Measurements from ENCODE around the gene E2F8. TPM values are rescaled to one million over a fixed set of nuclear protein-coding genes. Genes with fewer than 3 reads are reported as not detected.

The E2F8 gene, protein sequence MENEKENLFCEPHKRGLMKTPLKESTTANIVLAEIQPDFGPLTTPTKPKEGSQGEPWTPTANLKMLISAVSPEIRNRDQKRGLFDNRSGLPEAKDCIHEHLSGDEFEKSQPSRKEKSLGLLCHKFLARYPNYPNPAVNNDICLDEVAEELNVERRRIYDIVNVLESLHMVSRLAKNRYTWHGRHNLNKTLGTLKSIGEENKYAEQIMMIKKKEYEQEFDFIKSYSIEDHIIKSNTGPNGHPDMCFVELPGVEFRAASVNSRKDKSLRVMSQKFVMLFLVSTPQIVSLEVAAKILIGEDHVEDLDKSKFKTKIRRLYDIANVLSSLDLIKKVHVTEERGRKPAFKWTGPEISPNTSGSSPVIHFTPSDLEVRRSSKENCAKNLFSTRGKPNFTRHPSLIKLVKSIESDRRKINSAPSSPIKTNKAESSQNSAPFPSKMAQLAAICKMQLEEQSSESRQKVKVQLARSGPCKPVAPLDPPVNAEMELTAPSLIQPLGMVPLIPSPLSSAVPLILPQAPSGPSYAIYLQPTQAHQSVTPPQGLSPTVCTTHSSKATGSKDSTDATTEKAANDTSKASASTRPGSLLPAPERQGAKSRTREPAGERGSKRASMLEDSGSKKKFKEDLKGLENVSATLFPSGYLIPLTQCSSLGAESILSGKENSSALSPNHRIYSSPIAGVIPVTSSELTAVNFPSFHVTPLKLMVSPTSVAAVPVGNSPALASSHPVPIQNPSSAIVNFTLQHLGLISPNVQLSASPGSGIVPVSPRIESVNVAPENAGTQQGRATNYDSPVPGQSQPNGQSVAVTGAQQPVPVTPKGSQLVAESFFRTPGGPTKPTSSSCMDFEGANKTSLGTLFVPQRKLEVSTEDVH
- polyA plus RNA-seq (2012; ENCODE audit: low read depth, missing spikeins): 4.0 TPM

DNA sequence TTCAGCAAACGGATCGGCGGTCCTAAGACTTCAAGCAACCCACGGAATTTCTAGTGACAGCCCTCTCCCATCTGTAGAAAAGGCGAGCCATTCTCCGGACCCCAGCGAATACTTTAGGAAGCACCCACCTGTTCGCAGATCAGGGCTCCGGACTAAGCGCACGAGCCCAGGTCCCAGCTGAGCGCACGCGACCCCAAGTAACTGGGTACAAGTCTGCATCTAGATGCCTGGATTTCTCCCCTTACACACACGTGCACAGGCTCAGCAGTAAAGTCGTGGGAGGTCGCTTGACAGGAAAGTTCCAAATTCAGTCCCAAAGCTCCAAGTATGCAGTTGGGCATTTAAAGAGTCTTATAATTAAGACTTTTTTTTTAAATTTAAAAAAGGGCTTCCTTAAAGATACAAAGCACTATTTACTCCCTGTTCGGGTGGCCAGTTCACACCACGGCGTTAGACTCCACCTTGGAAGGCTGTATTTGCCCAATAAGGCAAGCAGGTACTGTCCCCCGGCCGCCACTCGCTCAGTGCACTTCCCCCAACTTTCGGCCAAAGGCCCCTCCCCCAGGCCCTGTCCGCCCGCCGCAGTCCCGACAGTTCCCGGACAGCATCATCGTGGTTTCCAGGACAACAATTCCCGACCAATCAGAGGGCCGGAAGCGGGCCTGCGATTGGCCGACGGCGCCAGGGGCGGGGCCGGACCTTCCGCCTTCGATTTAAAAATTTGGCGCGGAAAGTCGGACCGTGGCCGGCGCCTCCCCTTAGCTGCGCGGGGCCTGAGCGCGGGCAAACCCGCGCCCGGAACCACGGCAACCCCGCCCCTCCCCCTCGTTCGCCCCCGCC lies at the start of gene E2F8:
E2F8 (minus strand) TSS at position 526 of the 840 bp plus-strand sequence. CDS start 824 bp downstream, outside the sequence.
- peak; percentile 37; the same call in 1 of the 2 replicates for TF ChIP-seq POLR2A (IDR thresholded peaks at IDR 0.05; ENCODE audit: low read depth, low read length)
- peak; percentile 50; the same call in 1 of the 2 replicates for TF ChIP-seq SPI1 (IDR thresholded peaks at IDR 0.05; ENCODE audit: low read depth, low read length)
- peak; percentile 52; the same call in 1 of the 2 replicates for TF ChIP-seq POU2F2 (IDR thresholded peaks at IDR 0.05; ENCODE audit: low read depth, low read length)
- peak; percentile 44; the same call in 1 of the 2 replicates for TF ChIP-seq TAF1 (IDR thresholded peaks at IDR 0.05; ENCODE audit: low read depth, low read length)
- TF ChIP-seq POLR2AphosphoS5 (IDR thresholded peaks at IDR 0.05; ENCODE audit: low read depth, low read length): no peak
- TF ChIP-seq PAX5 (IDR thresholded peaks at IDR 0.05; ENCODE audit: insufficient read depth, low read length, severe bottlenecking): no peak
- FAIRE-seq (peak; percentile 88), DNase-seq (ENCODE audit: insufficient read length, low spot score) (peak; percentile 88)

GRCh38 chr11:19290356-19290755 lies 49.6 kb upstream of the E2F8 start:
- DNase-seq (ENCODE audit: insufficient read length, low spot score): no peak
- no peak for FAIRE-seq
- no peak for TF ChIP-seq POLR2A (IDR thresholded peaks at IDR 0.05; ENCODE audit: low read depth, low read length)
- TF ChIP-seq PAX5 (IDR thresholded peaks at IDR 0.05; ENCODE audit: insufficient read depth, low read length, severe bottlenecking): no peak
- no peak for TF ChIP-seq TAF1 (IDR thresholded peaks at IDR 0.05; ENCODE audit: low read depth, low read length)
- TF ChIP-seq POU2F2 (IDR thresholded peaks at IDR 0.05; ENCODE audit: low read depth, low read length): no peak
- TF ChIP-seq SPI1 (IDR thresholded peaks at IDR 0.05; ENCODE audit: low read depth, low read length): no peak

DNA sequence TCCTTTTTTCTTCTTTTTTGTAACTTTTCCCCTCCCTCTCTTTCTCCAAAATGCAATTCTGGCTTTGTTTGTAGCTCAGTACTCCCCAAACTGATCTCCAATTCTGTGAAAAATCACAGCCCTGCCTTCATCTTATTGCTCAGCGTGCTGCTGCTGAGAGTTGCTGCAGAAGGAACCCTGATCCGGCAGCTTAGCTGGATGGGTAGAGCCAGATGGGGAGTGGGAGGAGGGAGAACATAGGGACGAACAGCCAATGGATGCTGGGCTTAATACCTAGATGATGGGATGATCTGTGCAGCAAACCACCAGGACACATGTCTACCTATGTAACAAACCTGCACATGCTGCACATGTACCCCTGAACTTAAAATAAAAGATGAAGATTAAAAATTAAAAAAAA lies 47.5 kb upstream of the E2F8 start:
- TF ChIP-seq TAF1 (IDR thresholded peaks at IDR 0.05; ENCODE audit: low read depth, low read length) (no peak), POU2F2 (IDR thresholded peaks at IDR 0.05; ENCODE audit: low read depth, low read length) (no peak), POLR2AphosphoS5 (IDR thresholded peaks at IDR 0.05; ENCODE audit: low read depth, low read length) (no peak)
- no peak for DNase-seq (ENCODE audit: insufficient read length, low spot score)
- FAIRE-seq: no peak

DNA sequence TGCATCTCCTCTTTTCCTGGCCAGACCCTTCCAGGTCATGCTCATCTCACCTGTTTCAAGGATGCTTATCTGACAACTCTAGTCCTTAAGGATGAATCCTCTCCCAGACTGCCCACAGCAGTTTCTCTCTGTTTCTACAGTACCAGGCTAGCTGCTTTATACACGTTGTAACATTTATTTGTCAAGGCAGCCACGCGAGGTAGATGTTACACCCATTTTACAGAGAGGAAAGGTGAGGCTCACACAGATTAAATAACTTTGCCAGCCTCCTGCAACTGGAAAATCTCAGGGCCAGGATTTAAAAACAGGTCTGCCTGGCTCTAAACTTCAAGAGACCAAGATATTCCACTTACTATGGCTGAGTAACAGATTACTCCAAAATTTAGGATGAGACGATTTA lies 45.7 kb upstream of the E2F8 start:
- DNase-seq (ENCODE audit: insufficient read length, low spot score) (no peak), FAIRE-seq (no peak)
- no peak for TF ChIP-seq POLR2A (IDR thresholded peaks at IDR 0.05; ENCODE audit: low read depth, low read length)
- TF ChIP-seq SPI1 (IDR thresholded peaks at IDR 0.05; ENCODE audit: low read depth, low read length): no peak
- TF ChIP-seq TAF1 (IDR thresholded peaks at IDR 0.05; ENCODE audit: low read depth, low read length): no peak
- TF ChIP-seq POLR2AphosphoS5 (IDR thresholded peaks at IDR 0.05; ENCODE audit: low read depth, low read length): no peak
- no peak for TF ChIP-seq POU2F2 (IDR thresholded peaks at IDR 0.05; ENCODE audit: low read depth, low read length)
- no peak for TF ChIP-seq PAX5 (IDR thresholded peaks at IDR 0.05; ENCODE audit: insufficient read depth, low read length, severe bottlenecking)

DNA sequence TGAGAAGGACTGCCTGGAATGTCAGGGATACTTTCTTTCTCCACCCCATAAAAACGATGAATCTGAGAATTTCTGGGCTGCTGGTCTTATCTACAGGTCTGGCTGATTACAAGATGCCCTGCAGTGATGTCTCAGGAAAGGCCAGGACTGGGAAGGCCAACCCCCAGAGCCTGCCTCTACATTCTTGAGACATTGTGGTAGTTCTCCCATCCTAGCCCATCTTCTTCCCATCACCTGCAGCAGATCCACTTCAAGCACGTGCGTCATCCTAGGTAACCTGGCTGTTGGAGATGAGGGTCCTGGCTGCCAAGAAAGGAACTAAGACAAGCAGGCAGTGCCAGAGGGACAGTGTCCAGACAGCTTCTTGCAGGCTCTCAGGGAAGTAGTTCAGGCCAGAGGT lies 44.1 kb upstream of the E2F8 start:
- no peak for TF ChIP-seq POLR2AphosphoS5 (IDR thresholded peaks at IDR 0.05; ENCODE audit: low read depth, low read length)
- TF ChIP-seq PAX5 (IDR thresholded peaks at IDR 0.05; ENCODE audit: insufficient read depth, low read length, severe bottlenecking): no peak
- TF ChIP-seq TAF1 (IDR thresholded peaks at IDR 0.05; ENCODE audit: low read depth, low read length): no peak
- no peak for TF ChIP-seq POU2F2 (IDR thresholded peaks at IDR 0.05; ENCODE audit: low read depth, low read length)
- no peak for TF ChIP-seq POLR2A (IDR thresholded peaks at IDR 0.05; ENCODE audit: low read depth, low read length)
- TF ChIP-seq SPI1 (IDR thresholded peaks at IDR 0.05; ENCODE audit: low read depth, low read length): no peak
- FAIRE-seq (no peak), DNase-seq (ENCODE audit: insufficient read length, low spot score) (no peak)

DNA sequence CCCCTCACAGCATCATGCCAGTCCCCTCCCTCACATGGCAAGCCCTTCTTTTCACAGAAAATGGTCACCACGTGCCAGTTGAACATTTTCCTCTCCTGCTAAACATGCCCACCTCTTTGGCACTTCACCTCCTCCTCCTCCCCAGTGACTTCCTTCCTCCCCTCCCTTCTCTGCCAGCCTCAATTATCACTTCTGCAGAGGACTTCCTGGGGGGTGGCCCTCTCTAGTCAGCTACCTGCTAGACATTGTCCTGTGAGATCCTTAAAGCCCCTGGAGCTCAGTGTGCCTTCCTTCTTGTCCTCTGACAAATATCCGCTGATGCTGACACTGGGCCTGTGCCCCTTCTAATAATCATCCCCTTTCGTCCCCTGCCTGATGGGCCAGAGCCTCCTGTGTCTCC lies 43.2 kb upstream of the E2F8 start:
- no peak for DNase-seq (ENCODE audit: insufficient read length, low spot score)
- FAIRE-seq: no peak
- no peak for TF ChIP-seq TAF1 (IDR thresholded peaks at IDR 0.05; ENCODE audit: low read depth, low read length)
- TF ChIP-seq POU2F2 (IDR thresholded peaks at IDR 0.05; ENCODE audit: low read depth, low read length): no peak
- TF ChIP-seq SPI1 (IDR thresholded peaks at IDR 0.05; ENCODE audit: low read depth, low read length): no peak
- TF ChIP-seq POLR2A (IDR thresholded peaks at IDR 0.05; ENCODE audit: low read depth, low read length): no peak

DNA sequence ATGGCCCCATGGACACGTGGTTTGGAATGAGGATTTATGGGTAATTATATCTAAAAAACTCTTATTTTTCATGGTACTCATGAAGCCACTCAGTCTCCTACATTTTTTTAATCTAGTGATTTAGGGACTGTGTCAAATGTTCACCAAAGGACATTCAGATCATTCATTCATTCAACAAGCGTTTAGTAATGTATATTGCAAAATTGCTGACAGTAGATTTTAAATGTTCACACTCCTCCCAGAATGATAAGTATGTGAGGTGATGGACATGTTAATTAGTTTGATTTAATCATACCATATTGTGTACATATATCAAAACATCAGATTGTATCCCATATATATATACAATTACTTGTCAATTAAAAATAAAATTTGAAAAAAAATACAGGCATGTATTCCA lies 40.8 kb upstream of the E2F8 start:
- DNase-seq (ENCODE audit: insufficient read length, low spot score): no peak
- TF ChIP-seq TAF1 (IDR thresholded peaks at IDR 0.05; ENCODE audit: low read depth, low read length) (no peak), POU2F2 (IDR thresholded peaks at IDR 0.05; ENCODE audit: low read depth, low read length) (no peak), POLR2AphosphoS5 (IDR thresholded peaks at IDR 0.05; ENCODE audit: low read depth, low read length) (no peak), PAX5 (IDR thresholded peaks at IDR 0.05; ENCODE audit: insufficient read depth, low read length, severe bottlenecking) (no peak), POLR2A (IDR thresholded peaks at IDR 0.05; ENCODE audit: low read depth, low read length) (no peak)
- FAIRE-seq: no peak

- TF ChIP-seq PAX5 (IDR thresholded peaks at IDR 0.05; ENCODE audit: insufficient read depth, low read length, severe bottlenecking): no peak
- no peak for TF ChIP-seq POLR2AphosphoS5 (IDR thresholded peaks at IDR 0.05; ENCODE audit: low read depth, low read length)
- no peak for TF ChIP-seq TAF1 (IDR thresholded peaks at IDR 0.05; ENCODE audit: low read depth, low read length)
- TF ChIP-seq POLR2A (IDR thresholded peaks at IDR 0.05; ENCODE audit: low read depth, low read length): no peak
- TF ChIP-seq POU2F2 (IDR thresholded peaks at IDR 0.05; ENCODE audit: low read depth, low read length): no peak
- no peak for TF ChIP-seq SPI1 (IDR thresholded peaks at IDR 0.05; ENCODE audit: low read depth, low read length)
- FAIRE-seq (no peak), DNase-seq (ENCODE audit: insufficient read length, low spot score) (no peak)
These were observed 40.3 kb upstream of the E2F8 start for GRCh38 chr11:19281041-19281440.

Measured in GM12891 (cell line).